K562 (cell line): ENCODE results near the gene AMOT. TPM values are rescaled to one million over a fixed set of nuclear protein-coding genes. Genes with fewer than 3 reads are reported as not detected.

Experiments used
- ATAC-seq: fragments of 200-7000 bp; cut with Tn5 transposase; 3 replicates; pipeline ENCODE4 v1.9.1; 2020; ENCODE audit warnings: moderate library complexity
- BruUV-seq: library from RNA; stranded (reverse); fragments of 400-500 nt; replicated peaks from 2 replicates; lab custom pipeline; 2021; lab: Mats Ljungman, UMichigan
- CTCF ChIA-PET: fragments of 300-600 bp; formaldehyde crosslinking; extraction: SDS; loops from one replicate; lab custom pipeline; 2021; ENCODE audit warnings: low intra/inter-chr PET ratio; lab: Yijun Ruan, JAX
- POLR2A ChIA-PET: fragments of 300-600, 350-650 bp; sonication (Branson Sonifier 250); formaldehyde crosslinking; extraction: SDS; loops from one replicate; lab custom pipeline; 2021; ENCODE audit warnings: antibody characterized with exemption, inconsistent platforms; lab: Yijun Ruan, JAX
- DNase-seq, 4 experiments: peaks; one replicate each; pipeline versions ENCODE4 v3.0.0 to v3.0.0-alpha.2; 2011 to 2018; ENCODE audit warnings: low spot score in 3 of 4, mixed read lengths in 3 of 4; ENCODE audit errors: extremely low read depth in 1 of 4
- FAIRE-seq: peaks from 2 replicates; lab custom pipeline; 2011; peaks lifted over from hg19 to GRCh38; lab: Jason Lieb, UNC
- H2AFZ ChIP-seq: 2 replicates; pipeline ENCODE4 v1.6.0; 2011; ENCODE audit warnings: low read depth, low read length, control low read depth, inconsistent platforms
- H3K27ac ChIP-seq: fragments of 200-600 bp; 3 replicates; pipeline ENCODE4 v1.8.0; 2011; ENCODE audit warnings: low read depth, mild to moderate bottlenecking, control low read depth, inconsistent platforms, low read length, moderate library complexity, mixed read lengths; ENCODE audit errors: extremely low read depth
- H3K27me3 ChIP-seq, 2 experiments: fragments of 300-600 bp in 1 of 2; 2 replicates in 1 of 2; 3 replicates in 1 of 2; pipeline versions ENCODE4 v1.6.0 to v1.8.0; 2011; ENCODE audit warnings: inconsistent platforms in 2 of 2, low read length in 2 of 2, mild to moderate bottlenecking in 1 of 2, mixed read lengths in 1 of 2, moderate library complexity in 1 of 2; ENCODE audit not compliant: control insufficient read depth in 2 of 2, insufficient read depth in 2 of 2
- H3K36me3 ChIP-seq: fragments of 300-600 bp; 3 replicates; pipeline ENCODE4 v1.8.0; 2011; ENCODE audit warnings: mild to moderate bottlenecking, low read length, inconsistent platforms; ENCODE audit not compliant: control insufficient read depth, insufficient read depth
- H3K4me1 ChIP-seq, 2 experiments: fragments of 200-600 bp in 1 of 2; replicated peaks in 1 of 2; 2 replicates in 1 of 2; 3 replicates in 1 of 2; pipeline versions ENCODE4 v1.5.1 to v1.8.0; 2011; ENCODE audit warnings: inconsistent platforms in 2 of 2, low read length in 2 of 2, mild to moderate bottlenecking in 1 of 2, mixed read lengths in 1 of 2, moderate library complexity in 1 of 2; ENCODE audit not compliant: control insufficient read depth in 2 of 2, insufficient read depth in 2 of 2
- H3K4me2 ChIP-seq: 2 replicates; pipeline ENCODE4 v1.6.1; 2011; ENCODE audit warnings: low read length, control low read depth, inconsistent platforms, mixed read lengths; ENCODE audit not compliant: insufficient read depth
- H3K4me3 ChIP-seq: fragments of 200-600 bp; sonication (generic), shearing (Covaris generic); 2 replicates; pipeline ENCODE4 v1.5.1; 2016; ENCODE audit warnings: control low read depth, inconsistent platforms
- H3K79me2 ChIP-seq: fragments of 200-600 bp; 3 replicates; pipeline ENCODE4 v1.8.0; 2011; ENCODE audit warnings: low read length, inconsistent platforms; ENCODE audit not compliant: control insufficient read depth, insufficient read depth
- H3K9ac ChIP-seq, 2 experiments: 2 replicates each; pipeline versions ENCODE4 v1.6.0 to v1.6.1; 2011; ENCODE audit warnings: low read depth in 2 of 2, low read length in 2 of 2, control low read depth in 1 of 2, inconsistent platforms in 1 of 2, mild to moderate bottlenecking in 1 of 2, mixed read lengths in 1 of 2; ENCODE audit not compliant: insufficient read depth in 1 of 2
- H3K9me1 ChIP-seq: one replicate; pipeline ENCODE4 v1.6.0; 2011; ENCODE audit warnings: inconsistent platforms, mild to moderate bottlenecking, low read length, moderate library complexity; ENCODE audit not compliant: control insufficient read depth, insufficient read depth
- H3K9me3 ChIP-seq: replicated peaks from 2 replicates; pipeline ENCODE4 v1.5.1; 2011; ENCODE audit warnings: low read depth, low read length, inconsistent platforms; ENCODE audit not compliant: control insufficient read depth, insufficient read depth
- H4K20me1 ChIP-seq: replicated peaks from 2 replicates; pipeline ENCODE4 v1.6.1; 2011; ENCODE audit warnings: low read length, inconsistent platforms, mixed read lengths; ENCODE audit not compliant: control insufficient read depth, insufficient read depth
- BACH1 ChIP-seq: fragments of 200-800 bp; sonication (Bioruptor generic); IDR thresholded peaks from 2 replicates; pipeline ENCODE4 v1.6.1; 2016; ENCODE audit warnings: missing genetic modification characterization, missing compliant biosample characterization
- EGR1 ChIP-seq: fragments of 450-650 bp; conservative IDR thresholded peaks from 2 replicates; pipeline ENCODE4 v1.6.1; 2017; ENCODE audit warnings: mild to moderate bottlenecking
- ELF2 ChIP-seq: fragments of 250-450 bp; sonication (Bioruptor Pico); IDR thresholded peaks from 2 replicates; pipeline ENCODE4 v1.5.0; 2021; ENCODE audit warnings: mild to moderate bottlenecking
- FOXA1 ChIP-seq: fragments of 450-650 bp; IDR thresholded peaks from 2 replicates; pipeline ENCODE4 v1.6.1; 2016; ENCODE audit warnings: mild to moderate bottlenecking, borderline replicate concordance
- GATAD2B ChIP-seq: fragments of 450-650 bp; IDR thresholded peaks from 2 replicates; pipeline ENCODE4 v1.6.1; 2017; ENCODE audit warnings: mild to moderate bottlenecking, borderline replicate concordance
- HINFP ChIP-seq: fragments of 450-650 bp; conservative IDR thresholded peaks from 2 replicates; pipeline ENCODE4 v1.6.1; 2016; ENCODE audit warnings: missing genetic modification characterization, low read depth, mild to moderate bottlenecking, control low read depth, missing compliant biosample characterization
- L3MBTL2 ChIP-seq: fragments of 450-650 bp; IDR thresholded peaks from 2 replicates; pipeline ENCODE4 v1.6.1; 2016; ENCODE audit warnings: mild to moderate bottlenecking, moderate library complexity
- MAFF ChIP-seq: IDR thresholded peaks from 2 replicates; pipeline ENCODE4 v1.6.1; 2012; ENCODE audit warnings: low read length, improper control_type of control experiment
- RBM39 ChIP-seq: fragments of 200-400 bp; formaldehyde crosslinking; optimal IDR thresholded peaks from 2 replicates; pipeline ENCODE3; 2018; ENCODE audit warnings: low read depth, low read length
- RFX1 ChIP-seq: fragments of 450-650 bp; IDR thresholded peaks from 2 replicates; pipeline ENCODE4 v1.6.1; 2016; ENCODE audit warnings: mild to moderate bottlenecking, moderate library complexity
- ZBTB1 ChIP-seq: sonication (generic); formaldehyde crosslinking; IDR thresholded peaks from 2 replicates; pipeline ENCODE4 v1.8.1; 2023; ENCODE audit warnings: missing genetic modification reagents, low read depth, mild to moderate bottlenecking, borderline replicate concordance
- ZBTB17 ChIP-seq: fragments of 450-650 bp; formaldehyde crosslinking; IDR thresholded peaks from 2 replicates; pipeline ENCODE4 v1.4.0; 2020; ENCODE audit warnings: mild to moderate bottlenecking
- ZNF695 ChIP-seq: fragments of 450-650 bp; formaldehyde crosslinking; IDR thresholded peaks from 2 replicates; pipeline ENCODE4 v1.4.0; 2020; ENCODE audit warnings: mild to moderate bottlenecking, moderate library complexity
- WGBS: fragments of 100-300 bp; shearing (Covaris generic); methylation state at CpG from one replicate; pipeline ENCODE4 v1.1.6; 2016; ENCODE audit warnings: low coverage, mixed read lengths; ENCODE audit not compliant: insufficient coverage; ENCODE audit errors: missing lambda C conversion rate; 5-methylcytosine and 5-hydroxymethylcytosine counted together
- in situ Hi-C: fragments of 300-500 bp; cut with MboI; formaldehyde crosslinking; loops from 4 replicates; pipeline ENCODE4 v1.15.0; 2018; ENCODE audit warnings: inconsistent platforms, mixed read lengths
- intact Hi-C: fragments of 100-400 bp; cut with micrococcal nuclease; formaldehyde crosslinking; loops from 2 replicates; pipeline ENCODE4 v1.14.2; 2022
- polyA plus RNA-seq, 8 experiments: library from polyadenylated mRNA; depleted of rRNA in 4 of 8; stranded (reverse) in 5 of 8; unstranded in 3 of 8; fragments of >200 nt; fragmentation: Nextera tagmentation in 2 of 8; fragmentation: Illumina TruSeq in 1 of 8; extraction: Ambion mirVana in 2 of 8; extraction: Trizol in 1 of 8; gene quantifications; 2 replicates each; pipeline versions ENCODE4 v1.2.1 to v1.2.3, GENCODE V29; 2011 to 2014; ENCODE audit warnings: inconsistent platforms in 1 of 8, missing spikeins in 1 of 8
- total RNA-seq, 7 experiments: library from RNA; depleted of rRNA in 6 of 7; stranded (reverse); fragments of >200 nt in 6 of 7; fragmentation: Illumina TruSeq in 2 of 7; extraction: Trizol in 2 of 7; gene quantifications; 2 replicates each; pipeline versions ENCODE4 v1.2.1 to v1.2.3, GENCODE V29; 2011 to 2021; ENCODE audit warnings: low replicate concordance in 1 of 7
- TF ChIP-seq, protein P1 (sequence below): fragments of 250-450 bp; sonication (Bioruptor Pico); IDR thresholded peaks from 2 replicates; pipeline ENCODE4 v1.5.0; 2020; ENCODE audit warnings: mild to moderate bottlenecking

AMOT gene
- total and polyA plus RNA-seq, 9 of the 15 experiments (the other 6 are each of a cell fraction or from before 2014, with no cell fraction given), result 0.04 TPM; not detected in 8

GRCh38 chrX:112798736-112799135 is 41.9 kb downstream of the AMOT start:
- H3K36me3 ChIP-seq, result no peaks in the 10 kb centered on the region
- WGBS, result 0% methylated on average over 2 of the region's 2 CpGs
- ChIA-PET POLR2A (no interaction called here), CTCF (no interaction called here)
- no peak overlapping the region for H2AFZ ChIP-seq
- H3K27ac ChIP-seq, result no peak overlapping the region
- DNase-seq (no peak), ATAC-seq (no peak), FAIRE-seq (no peak)
- BruUV-seq, result no TSS peak
- no peak overlapping the region for H3K4me3 ChIP-seq
- intact Hi-C loops, result no loop called here
- no peaks in the 10 kb centered on the region for H3K9me1 ChIP-seq
- in situ Hi-C loops, result no loop called here
- no peaks in the 10 kb centered on the region for H3K9me3 ChIP-seq
- H3K9ac ChIP-seq, result no peak overlapping the region
- H3K27me3 ChIP-seq, result no peaks in the 10 kb centered on the region
- TF ChIP-seq ELF2 (CRISPR knock-in tag) (no peak), EGR1 (no peak), ZBTB1 (CRISPR knock-in tag) (no peak), BACH1 (no peak), ZBTB17 (no peak), HINFP (no peak), FOXA1 (no peak), ZNF695 (CRISPR knock-in tag) (no peak), GATAD2B (no peak), MAFF (no peak), RFX1 (no peak), L3MBTL2 (no peak), RBM39 (no peak)
- TF ChIP-seq, protein P1, sequence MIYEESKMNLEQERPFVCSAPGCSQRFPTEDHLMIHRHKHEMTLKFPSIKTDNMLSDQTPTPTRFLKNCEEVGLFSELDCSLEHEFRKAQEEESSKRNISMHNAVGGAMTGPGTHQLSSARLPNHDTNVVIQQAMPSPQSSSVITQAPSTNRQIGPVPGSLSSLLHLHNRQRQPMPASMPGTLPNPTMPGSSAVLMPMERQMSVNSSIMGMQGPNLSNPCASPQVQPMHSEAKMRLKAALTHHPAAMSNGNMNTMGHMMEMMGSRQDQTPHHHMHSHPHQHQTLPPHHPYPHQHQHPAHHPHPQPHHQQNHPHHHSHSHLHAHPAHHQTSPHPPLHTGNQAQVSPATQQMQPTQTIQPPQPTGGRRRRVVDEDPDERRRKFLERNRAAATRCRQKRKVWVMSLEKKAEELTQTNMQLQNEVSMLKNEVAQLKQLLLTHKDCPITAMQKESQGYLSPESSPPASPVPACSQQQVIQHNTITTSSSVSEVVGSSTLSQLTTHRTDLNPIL (CRISPR knock-in tag), result no peak
- no peaks in the 10 kb centered on the region for H3K4me1 ChIP-seq
- H3K79me2 ChIP-seq, result no peaks in the 10 kb centered on the region
- no peak overlapping the region for H3K4me2 ChIP-seq
- H4K20me1 ChIP-seq, result 0 out of 2 replicates have a peak, but pooled peaks cover 4% of the 10 kb centered on the region
